GM19351 (cell line): Measurements from ENCODE around the gene ADAMTS9.

Experiments
- ATAC-seq: cut with Tn5 transposase; IDR thresholded peaks from one replicate; pipeline ENCODE4 v1.9.1; 2021; ENCODE audit warnings: mild to moderate bottlenecking, moderate library complexity; ENCODE audit not compliant: unreplicated experiment

The ADAMTS9 gene

GRCh38 chr3:64658001-64658400 lies 29.8 kb downstream of the ADAMTS9 start:
- no peak for ATAC-seq

- no peak for ATAC-seq
Observed at GRCh38 chr3:64656544-64656943, 31.3 kb downstream of the ADAMTS9 start.

GRCh38 chr3:64655160-64655559 lies 32.6 kb downstream of the ADAMTS9 start:
- ATAC-seq = no peak

GRCh38 chr3:64654013-64654412 lies 33.8 kb downstream of the ADAMTS9 start:
- ATAC-seq = no peak

GRCh38 chr3:64653101-64653500 lies 34.7 kb downstream of the ADAMTS9 start:
- ATAC-seq = no peak

GRCh38 chr3:64651741-64652241 lies 36.0 kb downstream of the ADAMTS9 start:
- no peak for ATAC-seq

- ATAC-seq = no peak
Observed at GRCh38 chr3:64651303-64651702, 36.5 kb downstream of the ADAMTS9 start.

GRCh38 chr3:64650715-64651114 lies 37.1 kb downstream of the ADAMTS9 start:
- no peak for ATAC-seq

- no peak for ATAC-seq
Observed at GRCh38 chr3:64650096-64650622, 37.6 kb downstream of the ADAMTS9 start.

GRCh38 chr3:64648927-64649906 lies 38.6 kb downstream of the ADAMTS9 start:
- no peak for ATAC-seq

GRCh38 chr3:64647825-64648224 lies 40.0 kb downstream of the ADAMTS9 start:
- no peak for ATAC-seq

GRCh38 chr3:64645243-64645642 lies 42.6 kb downstream of the ADAMTS9 start:
- ATAC-seq = no peak

GRCh38 chr3:64644483-64644882 lies 43.3 kb downstream of the ADAMTS9 start:
- ATAC-seq = no peak

- no peak for ATAC-seq
Observed at GRCh38 chr3:64642327-64643151, 45.3 kb downstream of the ADAMTS9 start.

GRCh38 chr3:64638981-64639481 lies 48.8 kb downstream of the ADAMTS9 start:
- ATAC-seq = no peak

- no peak for ATAC-seq
Observed at GRCh38 chr3:64638511-64638910, 49.3 kb downstream of the ADAMTS9 start.

- no peak for ATAC-seq
Observed at GRCh38 chr3:64634417-64634816, 53.4 kb downstream of the ADAMTS9 start.

GRCh38 chr3:64631951-64632350 lies 55.8 kb downstream of the ADAMTS9 start:
- no peak for ATAC-seq

GRCh38 chr3:64627471-64628321 lies 60.1 kb downstream of the ADAMTS9 start:
- ATAC-seq = no peak

GRCh38 chr3:64627042-64627441 lies 60.8 kb downstream of the ADAMTS9 start:
- ATAC-seq = no peak
